CD4-positive, alpha-beta T cell treated with Interleukin-4 for 4 hours (primary cell): ENCODE data around the gene PODN.

Experiments used
- DNase-seq: peaks from one replicate; pipeline ENCODE4 v3.0.0-alpha.2; 2020

Gene PODN

DNA sequence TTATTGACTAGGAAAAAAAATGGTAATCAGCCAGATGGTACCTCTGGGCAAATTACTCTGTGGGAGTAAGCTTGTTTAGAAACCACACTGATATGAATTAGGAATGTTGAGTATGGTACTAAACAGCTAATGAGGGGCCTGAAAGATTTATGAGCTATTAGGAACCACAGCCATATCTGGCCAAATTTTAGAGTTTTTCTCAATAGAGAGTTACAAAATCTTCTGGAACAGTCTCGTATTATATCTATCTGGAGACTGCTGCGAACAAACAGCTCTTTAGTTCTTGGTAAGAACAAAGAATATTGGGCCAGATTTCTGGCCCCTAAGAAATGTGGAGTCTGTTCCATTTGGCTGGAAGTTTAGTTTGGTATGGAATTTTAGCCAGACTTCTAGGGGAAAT lies 4.9 kb upstream of the PODN start:
- no peak for DNase-seq

DNA sequence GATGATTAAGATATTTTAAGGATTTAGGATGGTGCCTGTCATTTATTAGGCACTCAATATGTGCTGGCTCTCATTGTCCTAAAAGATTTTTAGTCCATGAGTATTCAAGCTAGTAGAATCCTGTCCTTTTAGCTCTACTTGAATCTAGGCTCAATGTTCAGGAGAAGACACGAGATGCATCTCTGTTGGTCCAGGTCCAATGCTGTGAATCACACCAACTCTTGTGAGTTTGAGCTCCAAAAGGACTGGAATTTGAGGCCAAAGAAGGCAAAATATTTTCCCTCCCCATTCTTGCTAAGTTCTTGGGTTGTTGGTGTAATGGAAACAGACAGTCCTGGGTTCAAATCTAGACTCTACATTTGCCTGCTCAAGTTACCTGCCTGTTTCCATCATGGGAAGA lies 1.4 kb upstream of the PODN start:
- DNase-seq: no peak

DNA sequence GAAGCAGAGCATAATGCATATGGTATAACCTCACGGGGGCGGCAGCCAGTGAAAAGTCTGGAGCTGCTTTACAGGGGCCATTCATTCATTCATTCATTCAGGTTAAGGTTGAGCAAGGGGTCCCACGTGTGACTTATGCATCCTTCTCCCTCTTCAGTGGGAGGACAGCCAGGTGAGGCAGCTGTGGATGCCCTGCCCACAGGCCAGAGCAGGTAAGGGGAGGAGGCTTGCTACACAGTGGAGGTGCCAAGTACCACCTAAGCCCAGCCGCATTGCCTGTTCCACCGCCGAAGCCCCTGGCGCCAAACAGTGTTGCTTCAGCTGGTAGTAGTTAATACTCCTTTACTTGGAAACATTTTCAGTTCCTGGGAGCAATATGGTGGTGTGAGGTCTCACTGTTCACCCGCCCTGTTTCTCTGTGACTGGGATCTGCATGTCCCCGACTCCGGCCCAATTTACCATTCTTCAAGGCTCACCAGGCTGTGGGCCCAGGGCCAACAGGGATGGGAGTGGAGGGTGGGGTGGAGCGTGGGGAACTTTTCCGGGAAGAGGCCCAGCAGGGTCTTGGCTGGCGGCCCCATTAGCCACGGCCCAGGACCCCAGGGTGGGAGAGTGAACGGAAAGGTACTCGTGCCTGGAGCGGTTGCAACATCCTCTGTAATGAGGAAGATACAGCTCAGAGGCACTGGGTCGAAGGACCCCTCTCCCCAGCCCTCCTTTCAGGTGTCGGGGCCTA lies 722 bp upstream of the PODN start:
- no peak for DNase-seq

DNA sequence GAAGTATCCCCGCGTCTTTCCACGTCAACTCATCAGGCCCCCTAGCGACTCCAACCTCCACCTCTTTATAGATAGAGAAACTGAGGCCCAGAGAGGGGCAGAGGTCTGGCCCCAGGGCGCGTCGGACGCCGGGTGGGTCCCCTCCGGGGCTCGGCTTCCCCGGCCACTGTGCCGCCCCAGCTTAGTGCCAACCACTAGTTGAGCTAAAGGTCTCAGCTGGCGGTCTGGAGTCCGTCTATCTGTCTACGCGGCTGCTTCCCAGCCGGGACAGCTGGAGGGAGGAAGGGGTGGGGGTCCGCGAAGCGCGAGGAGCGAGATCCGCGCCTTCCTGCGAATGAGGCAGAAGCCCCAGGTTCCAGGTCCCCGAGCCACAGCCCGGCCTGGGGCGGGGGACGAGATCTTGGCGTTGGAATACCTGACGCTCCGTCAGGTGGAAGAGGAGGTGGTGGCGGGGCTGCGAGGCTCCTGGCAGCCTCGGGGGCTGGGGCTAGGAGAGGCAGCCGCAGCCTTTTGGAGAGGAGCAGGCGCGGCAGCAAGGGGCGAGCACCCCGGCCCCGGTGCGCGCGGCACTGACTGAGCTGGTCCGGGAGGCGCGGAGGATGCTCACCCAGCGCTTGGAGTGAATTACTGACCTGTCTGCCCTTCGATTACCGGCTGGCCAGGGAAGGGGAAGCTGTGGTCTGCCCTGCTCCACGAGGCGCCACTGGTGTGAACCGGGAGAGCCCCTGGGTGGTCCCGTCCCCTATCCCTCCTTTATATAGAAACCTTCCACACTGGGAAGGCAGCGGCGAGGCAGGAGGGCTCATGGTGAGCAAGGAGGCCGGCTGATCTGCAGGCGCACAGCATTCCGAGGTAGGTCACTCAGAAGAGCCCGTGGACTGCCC lies 937 bp downstream of the PODN start:
- no peak for DNase-seq

DNA sequence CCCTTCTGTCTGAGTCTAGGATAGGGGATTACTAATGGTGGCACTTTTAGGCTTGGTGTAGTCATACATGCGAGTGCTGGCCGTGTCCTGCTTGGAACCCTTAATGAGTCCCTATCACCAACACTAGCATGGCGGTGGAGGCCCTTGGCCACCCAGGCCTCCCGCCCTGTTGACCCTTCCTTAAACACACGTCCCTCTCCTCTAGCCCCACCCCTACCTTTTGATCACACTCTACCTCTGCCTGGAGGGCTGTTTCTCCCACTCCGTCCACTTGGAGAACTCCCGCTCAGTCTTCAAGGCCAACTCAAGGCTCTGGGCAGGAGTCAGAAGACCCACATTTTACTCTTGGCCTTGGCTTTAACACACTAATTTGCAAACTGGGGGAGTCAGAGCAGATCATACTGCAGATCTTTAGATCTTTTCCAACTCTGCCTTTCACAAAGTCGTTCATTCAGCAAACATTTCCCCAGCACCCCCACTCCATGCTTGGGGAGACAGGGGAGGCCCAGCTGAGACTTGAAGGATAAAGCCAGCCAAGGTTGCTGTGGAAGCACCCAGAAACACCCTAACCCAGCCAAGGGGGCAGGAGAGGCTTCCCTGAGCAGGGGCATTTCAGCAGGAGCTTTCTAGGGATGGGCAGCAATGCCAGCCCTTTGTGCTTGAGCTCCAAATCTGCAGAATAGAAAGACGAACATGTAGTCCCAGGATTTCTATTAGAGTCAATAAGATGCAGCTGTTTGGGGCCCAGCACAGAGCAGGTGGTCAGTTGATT lies 1.9 kb downstream of the PODN start:
- DNase-seq: no peak

GRCh38 chr1:53065391-53065790 lies 3.4 kb downstream of the PODN start:
- no peak for DNase-seq

DNA sequence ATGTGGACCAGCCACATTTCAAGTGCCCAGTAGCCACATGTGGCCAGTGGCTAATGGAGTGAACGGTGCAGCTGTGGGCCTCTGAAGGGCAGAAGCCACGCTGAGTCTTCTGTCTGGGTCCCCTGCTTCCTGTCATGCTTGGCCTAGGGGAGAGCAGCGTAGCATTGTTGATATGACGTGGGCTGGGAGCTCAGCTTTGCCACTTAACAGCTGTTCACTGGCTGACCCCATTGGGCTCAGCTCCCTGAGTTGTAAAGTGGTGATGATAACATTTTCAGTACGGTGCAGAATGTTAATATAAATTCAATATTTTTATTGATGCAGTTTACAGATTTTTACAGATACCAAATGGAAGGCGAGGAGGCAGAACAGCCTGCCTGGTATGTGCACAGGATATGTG lies 4.5 kb downstream of the PODN start:
- DNase-seq: no peak

DNA sequence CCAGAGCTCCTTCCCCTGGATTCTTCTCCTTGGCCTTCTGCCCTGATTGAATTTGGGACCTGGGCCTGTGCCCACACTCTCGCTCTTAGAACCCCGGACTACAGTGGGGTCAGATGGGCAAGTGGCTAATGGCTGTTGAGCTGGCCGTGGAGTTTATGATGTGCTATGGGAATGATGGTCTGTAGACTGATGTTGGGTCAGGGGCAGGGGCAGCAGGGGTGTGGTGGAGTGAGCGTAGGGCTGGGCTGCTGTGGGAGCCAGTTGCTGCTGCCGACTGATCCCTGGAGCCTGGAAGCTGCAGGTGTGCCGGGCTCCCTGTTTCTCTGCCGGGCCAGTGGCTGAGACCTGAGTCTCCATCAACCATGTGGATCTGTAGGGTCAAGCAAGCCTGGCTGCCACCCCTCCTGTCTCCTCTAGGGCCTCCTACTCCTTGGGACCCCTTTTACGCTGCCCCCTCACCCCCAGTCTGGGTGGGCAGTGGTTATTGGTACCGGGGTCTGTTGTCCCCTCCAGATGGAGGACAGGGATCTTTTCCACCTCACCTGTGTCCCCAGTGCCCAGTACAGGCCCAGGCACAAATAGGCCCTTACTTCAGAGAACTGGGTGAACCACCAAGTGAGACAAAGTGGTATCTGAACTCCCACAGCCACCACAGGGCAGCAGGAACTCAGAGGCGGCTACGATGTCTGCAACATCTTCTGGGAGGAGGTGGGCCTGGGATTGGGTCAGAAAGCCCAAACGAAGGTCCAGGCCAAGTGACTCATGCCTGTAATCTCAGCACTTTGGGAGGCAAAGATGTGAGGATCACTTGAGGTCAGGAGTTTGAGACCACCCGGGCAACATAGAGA lies 5.1 kb downstream of the PODN start:
- no peak for DNase-seq

DNA sequence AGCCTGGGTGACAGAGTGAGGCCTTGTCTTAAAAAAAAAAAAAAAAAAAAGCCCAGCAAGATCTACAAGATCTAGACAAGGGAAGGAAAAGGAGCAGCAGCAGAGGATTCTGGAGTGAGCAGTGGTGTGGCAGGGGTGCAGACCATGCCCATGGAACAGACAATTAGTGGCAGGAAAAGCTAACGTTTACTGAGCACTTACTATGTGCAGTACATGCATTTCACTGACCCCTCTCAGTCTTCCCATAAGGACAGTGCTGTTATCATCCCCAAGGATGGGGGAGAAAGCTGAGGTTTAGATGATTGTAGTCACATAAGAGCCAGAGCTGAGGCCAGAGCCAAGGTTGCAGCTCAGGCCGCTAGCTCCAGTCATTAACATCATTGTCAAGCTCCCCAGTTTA lies 5.9 kb downstream of the PODN start:
- no peak for DNase-seq

GRCh38 chr1:53068314-53069099 lies 6.5 kb downstream of the PODN start:
- DNase-seq: no peak

- no peak for DNase-seq
Measured at GRCh38 chr1:53069265-53069662, 7.3 kb downstream of the PODN start.

DNA sequence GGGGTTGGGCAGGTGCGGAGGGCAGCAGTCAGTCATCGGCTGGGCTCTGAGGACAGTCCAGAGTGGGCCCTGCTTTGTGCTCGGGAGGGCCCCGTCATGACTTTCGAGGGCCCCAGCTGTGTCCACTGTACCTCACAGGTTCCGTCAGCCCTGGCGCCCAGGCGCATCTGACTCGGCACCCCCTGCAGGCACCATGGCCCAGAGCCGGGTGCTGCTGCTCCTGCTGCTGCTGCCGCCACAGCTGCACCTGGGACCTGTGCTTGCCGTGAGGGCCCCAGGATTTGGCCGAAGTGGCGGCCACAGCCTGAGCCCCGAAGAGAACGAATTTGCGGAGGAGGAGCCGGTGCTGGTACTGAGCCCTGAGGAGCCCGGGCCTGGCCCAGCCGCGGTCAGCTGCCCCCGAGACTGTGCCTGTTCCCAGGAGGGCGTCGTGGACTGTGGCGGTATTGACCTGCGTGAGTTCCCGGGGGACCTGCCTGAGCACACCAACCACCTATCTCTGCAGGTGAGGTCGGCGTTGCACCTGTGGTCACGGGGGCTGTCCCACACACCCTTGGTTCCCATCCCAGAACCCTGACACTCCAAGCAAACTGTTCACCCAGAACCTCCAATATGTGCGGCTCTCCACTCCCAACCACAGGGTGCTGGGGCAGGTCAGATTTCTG lies 7.8 kb downstream of the PODN start:
- DNase-seq: no peak

DNA sequence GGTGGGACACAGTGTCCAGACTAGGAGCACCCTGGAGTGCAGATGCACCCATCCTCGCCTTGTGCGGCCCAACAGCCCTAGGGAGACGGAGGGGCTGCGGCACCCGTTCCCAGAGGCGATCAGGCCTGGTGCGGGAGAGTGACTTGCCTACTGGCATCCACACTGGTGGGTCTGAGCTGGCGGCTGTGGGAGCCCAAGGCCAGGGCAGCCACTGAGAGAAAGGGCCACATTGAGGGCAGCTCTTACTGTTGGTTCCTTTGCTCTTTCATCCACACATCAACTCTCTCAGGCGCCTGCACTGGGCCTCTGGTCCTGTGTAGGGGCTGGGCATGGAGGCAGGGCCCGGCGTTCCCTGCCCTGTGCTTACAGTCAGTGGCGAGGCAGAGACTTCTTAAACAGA lies 8.6 kb downstream of the PODN start:
- DNase-seq: no peak

DNA sequence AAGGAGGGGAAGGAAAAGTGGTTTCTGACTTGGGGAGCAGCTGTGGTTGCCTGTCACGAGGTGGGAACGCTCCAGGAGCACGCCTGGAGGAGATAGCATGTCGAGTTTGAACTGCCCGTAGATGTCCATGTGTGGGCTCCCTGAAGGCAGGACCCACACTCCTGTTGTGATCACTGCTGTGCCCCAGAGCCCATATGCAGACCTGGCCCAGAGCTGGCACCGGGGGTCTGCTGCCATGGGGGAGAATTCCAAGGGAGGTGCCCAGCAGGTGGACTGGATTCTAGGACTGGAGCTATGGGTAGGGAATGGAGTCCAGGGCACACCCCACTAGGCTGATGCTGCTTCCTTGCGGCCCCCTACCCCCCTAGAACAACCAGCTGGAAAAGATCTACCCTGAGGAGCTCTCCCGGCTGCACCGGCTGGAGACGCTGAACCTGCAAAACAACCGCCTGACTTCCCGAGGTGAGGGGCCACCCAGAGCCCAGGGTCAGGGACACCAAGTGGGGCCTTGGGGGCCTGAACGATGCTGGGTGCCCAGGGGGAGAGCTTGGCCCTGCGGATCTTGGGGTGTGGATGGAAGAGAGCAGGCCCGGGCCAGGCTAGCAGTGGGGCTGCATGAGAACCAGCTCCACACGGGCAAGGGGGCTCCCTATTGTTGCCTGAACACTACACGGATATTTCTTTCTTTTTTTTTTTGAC lies 9.3 kb downstream of the PODN start:
- no peak for DNase-seq

DNA sequence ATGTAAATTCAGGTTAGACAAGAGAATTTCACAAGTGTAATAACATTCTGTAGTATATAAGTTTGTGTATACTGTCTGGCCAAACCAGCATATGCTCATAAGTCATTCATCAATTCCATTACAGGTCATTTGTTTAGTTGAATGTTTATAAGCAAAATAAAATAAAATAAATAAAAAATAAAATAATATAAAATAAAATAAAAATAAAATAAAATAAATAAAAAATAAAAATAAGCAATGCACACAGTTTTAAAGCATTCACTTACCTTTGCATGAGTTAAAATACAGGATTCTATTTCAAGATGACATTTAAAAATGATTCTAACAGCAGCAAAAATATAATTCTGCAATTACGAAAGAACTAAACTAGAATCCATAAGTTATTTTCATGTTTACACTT lies 9.9 kb downstream of the PODN start:
- no peak for DNase-seq

DNA sequence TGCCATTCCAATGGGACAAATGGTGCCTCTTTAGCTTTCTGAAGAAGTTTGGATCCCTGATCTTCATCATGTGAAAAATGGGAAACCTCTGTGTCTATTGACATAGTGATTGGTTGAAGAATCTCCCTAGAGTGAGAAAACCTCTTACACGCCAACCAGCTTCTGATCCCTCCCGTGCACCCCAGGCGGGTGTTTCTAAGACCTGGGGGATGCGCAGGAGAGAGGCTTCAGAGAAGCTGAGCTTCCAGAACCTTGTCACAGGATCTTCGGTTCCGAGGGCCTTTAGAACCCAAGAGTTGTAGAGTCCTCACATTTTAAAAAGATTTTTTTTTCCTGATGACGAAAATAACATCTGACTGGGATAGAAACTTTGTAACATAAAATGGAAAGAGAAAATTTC lies 11.3 kb downstream of the PODN start:
- no peak for DNase-seq

DNA sequence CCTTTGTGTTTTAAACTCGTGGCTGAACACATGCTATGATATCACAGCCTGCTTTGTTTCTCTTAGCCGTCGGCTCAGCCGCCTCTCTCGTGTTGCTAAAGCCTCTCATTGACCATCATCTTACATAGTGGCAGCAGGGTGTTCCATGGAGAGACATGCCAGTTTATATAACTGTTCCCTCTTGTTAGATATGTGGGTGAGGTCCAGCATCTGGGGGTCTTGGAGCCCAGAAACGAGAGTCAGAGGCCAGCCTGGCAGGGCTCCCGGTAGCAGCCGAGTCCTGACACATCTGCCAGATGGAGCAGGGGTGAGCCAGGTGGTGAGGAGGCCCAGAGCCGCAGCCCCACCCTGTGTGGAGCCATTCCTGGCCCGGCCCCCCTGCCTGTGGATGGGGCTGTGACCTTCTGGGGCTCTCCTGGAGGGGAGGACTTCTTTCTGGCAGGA lies 11.9 kb downstream of the PODN start:
- DNase-seq: no peak

- no peak for DNase-seq
Measured at GRCh38 chr1:53074313-53075154, 12.5 kb downstream of the PODN start.

DNA sequence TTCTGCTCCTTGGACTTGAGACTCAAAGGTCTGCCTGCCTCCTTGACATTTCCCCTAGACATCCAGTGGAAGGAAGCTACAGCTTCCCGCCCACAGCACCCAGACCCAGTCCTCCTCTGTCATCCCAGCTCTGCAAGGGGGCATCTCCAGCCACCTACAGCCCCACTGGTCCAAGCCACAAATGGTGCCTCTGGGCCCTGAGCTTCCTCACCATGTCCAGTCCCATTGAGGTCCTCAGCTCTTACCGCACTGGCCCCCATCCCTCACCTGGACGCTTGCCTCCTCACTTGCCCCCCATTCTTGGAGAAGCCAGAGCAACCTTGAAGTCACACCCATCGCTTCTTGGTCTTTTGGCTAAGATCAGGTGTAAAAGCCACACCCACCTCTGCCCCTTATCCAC lies 13.2 kb downstream of the PODN start:
- no peak for DNase-seq

DNA sequence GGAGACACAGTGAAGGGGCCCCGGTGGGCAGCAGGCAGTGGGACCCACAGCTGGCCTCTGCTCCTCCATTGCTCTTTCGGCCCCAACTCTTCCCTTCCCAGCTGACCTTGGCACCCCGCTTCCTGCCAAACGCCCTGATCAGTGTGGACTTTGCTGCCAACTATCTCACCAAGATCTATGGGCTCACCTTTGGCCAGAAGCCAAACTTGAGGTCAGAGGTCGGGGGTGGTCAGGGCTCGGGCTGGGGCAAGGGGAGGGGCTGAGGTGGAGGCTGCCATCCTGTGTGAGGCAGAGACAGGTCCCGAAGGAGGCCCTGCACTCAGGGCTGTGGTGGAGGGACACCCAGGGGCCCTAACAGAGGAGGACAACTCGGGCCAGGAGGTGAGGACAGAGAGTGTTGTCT lies 13.7 kb downstream of the PODN start:
- no peak for DNase-seq
